Parathyroid adenoma (tissue), 2 donors: ENCODE data around the gene ANTXR1.

Experiments used
- H2AFZ ChIP-seq: fragments of 300-600 bp; sonication (generic); one replicate; pipeline ENCODE4 v1.7.0; 2017; ENCODE audit warnings: antibody characterized with exemption, mild to moderate bottlenecking
- H3K27ac ChIP-seq: fragments of 300-600 bp; sonication (generic); one replicate; pipeline ENCODE4 v1.7.0; 2017
- H3K27me3 ChIP-seq: fragments of 300-600 bp; sonication (generic); one replicate; pipeline ENCODE4 v1.7.0; 2017; ENCODE audit warnings: low read length; ENCODE audit not compliant: control insufficient read depth, insufficient read depth
- H3K36me3 ChIP-seq: fragments of 300-600 bp; sonication (generic); one replicate; pipeline ENCODE4 v1.7.0; 2017; ENCODE audit warnings: low read length; ENCODE audit not compliant: control insufficient read depth, insufficient read depth
- H3K4me1 ChIP-seq: fragments of 300-600 bp; sonication (generic); one replicate; pipeline ENCODE4 v1.7.0; 2017; ENCODE audit warnings: control low read depth
- H3K4me2 ChIP-seq: fragments of 300-600 bp; sonication (generic); one replicate; pipeline ENCODE4 v1.7.0; 2017; ENCODE audit warnings: low read length
- H3K4me3 ChIP-seq: fragments of 300-600 bp; sonication (generic); one replicate; pipeline ENCODE4 v1.7.0; 2017; ENCODE audit warnings: low read depth, low read length
- H3K79me2 ChIP-seq: fragments of 300-600 bp; sonication (generic); one replicate; pipeline ENCODE4 v1.7.0; 2017; ENCODE audit warnings: control low read depth
- H3K9ac ChIP-seq: fragments of 300-600 bp; sonication (generic); one replicate; pipeline ENCODE4 v1.7.0; 2017; ENCODE audit warnings: mild to moderate bottlenecking
- H3K9me3 ChIP-seq: fragments of 300-600 bp; sonication (generic); one replicate; pipeline ENCODE4 v1.7.0; 2017; ENCODE audit warnings: low read length; ENCODE audit not compliant: control insufficient read depth
- TF ChIP-seq, protein P1 (sequence below): fragments of 300-600 bp; sonication (generic); IDR thresholded peaks from one replicate; pipeline ENCODE4 v1.7.0; 2017; ENCODE audit warnings: antibody characterized with exemption, mild to moderate bottlenecking
- donor health status: primary hyperparathyroidism.

ANTXR1 gene

DNA sequence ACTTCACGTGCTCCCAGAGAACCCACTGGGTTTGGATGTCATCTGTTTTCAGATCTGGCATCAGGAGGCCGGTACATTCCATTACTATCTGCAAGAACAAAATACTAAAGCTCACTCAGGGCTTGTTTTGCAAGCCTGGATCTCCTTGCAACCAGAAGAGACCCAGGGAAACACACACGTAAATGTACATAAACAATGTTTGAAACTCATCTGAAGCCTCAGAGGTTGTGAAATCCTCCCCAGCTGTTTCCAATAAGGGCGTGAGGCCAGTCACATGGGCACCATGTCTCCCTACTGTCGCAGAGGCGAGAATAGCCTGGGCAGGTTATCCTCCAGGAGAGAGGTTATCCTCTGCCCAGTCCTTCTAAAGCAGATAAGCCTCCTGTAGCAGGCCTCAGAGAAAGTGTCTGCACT, 187.1 kb downstream of the ANTXR1 start:
- no peaks in the 10 kb centered on the region for H3K9me3 ChIP-seq
- TF ChIP-seq, protein P1, sequence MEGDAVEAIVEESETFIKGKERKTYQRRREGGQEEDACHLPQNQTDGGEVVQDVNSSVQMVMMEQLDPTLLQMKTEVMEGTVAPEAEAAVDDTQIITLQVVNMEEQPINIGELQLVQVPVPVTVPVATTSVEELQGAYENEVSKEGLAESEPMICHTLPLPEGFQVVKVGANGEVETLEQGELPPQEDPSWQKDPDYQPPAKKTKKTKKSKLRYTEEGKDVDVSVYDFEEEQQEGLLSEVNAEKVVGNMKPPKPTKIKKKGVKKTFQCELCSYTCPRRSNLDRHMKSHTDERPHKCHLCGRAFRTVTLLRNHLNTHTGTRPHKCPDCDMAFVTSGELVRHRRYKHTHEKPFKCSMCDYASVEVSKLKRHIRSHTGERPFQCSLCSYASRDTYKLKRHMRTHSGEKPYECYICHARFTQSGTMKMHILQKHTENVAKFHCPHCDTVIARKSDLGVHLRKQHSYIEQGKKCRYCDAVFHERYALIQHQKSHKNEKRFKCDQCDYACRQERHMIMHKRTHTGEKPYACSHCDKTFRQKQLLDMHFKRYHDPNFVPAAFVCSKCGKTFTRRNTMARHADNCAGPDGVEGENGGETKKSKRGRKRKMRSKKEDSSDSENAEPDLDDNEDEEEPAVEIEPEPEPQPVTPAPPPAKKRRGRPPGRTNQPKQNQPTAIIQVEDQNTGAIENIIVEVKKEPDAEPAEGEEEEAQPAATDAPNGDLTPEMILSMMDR, result no peak
- no peaks in the 10 kb centered on the region for H3K36me3 ChIP-seq
- peak overlapping the region; percentile 11 for H2AFZ ChIP-seq
- no peak overlapping the region for H3K27ac ChIP-seq
- no peaks in the 10 kb centered on the region for H3K79me2 ChIP-seq
- H3K27me3 ChIP-seq, result no peaks in the 10 kb centered on the region
- no peak overlapping the region for H3K4me2 ChIP-seq
- no peak overlapping the region for H3K4me3 ChIP-seq
- no peak overlapping the region for H3K9ac ChIP-seq
- peaks cover 3% of the 10 kb centered on the region for H3K4me1 ChIP-seq

DNA sequence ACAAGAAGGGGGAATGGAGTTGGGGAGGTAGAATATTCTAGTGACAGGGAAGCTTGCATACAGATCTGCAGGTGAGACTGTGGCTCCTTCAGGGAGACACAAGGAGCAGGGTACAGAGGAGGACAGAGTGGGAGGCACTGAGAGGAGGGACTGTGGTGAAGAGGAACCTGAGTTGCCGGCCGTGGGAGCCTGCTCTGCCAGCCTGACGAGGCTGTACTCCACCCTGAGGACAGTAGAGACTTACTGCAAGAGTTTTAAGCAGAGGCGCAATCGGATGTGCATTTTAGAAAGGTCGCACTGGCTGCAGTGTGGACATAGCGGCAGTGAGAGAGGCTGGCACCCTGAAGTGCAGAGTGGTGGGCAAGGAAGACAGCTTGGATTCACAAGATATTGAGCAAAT, 188.3 kb downstream of the ANTXR1 start:
- no peak overlapping the region for H3K9ac ChIP-seq
- H3K36me3 ChIP-seq, result no peaks in the 10 kb centered on the region
- H3K9me3 ChIP-seq, result no peaks in the 10 kb centered on the region
- peaks cover 3% of the 10 kb centered on the region for H3K4me1 ChIP-seq
- no peaks in the 10 kb centered on the region for H3K79me2 ChIP-seq
- no peak overlapping the region for H3K4me2 ChIP-seq
- TF ChIP-seq, protein P1, result no peak
- no peaks in the 10 kb centered on the region for H3K27me3 ChIP-seq
- H3K27ac ChIP-seq, result no peak overlapping the region
- no peak overlapping the region for H2AFZ ChIP-seq
- no peak overlapping the region for H3K4me3 ChIP-seq

DNA sequence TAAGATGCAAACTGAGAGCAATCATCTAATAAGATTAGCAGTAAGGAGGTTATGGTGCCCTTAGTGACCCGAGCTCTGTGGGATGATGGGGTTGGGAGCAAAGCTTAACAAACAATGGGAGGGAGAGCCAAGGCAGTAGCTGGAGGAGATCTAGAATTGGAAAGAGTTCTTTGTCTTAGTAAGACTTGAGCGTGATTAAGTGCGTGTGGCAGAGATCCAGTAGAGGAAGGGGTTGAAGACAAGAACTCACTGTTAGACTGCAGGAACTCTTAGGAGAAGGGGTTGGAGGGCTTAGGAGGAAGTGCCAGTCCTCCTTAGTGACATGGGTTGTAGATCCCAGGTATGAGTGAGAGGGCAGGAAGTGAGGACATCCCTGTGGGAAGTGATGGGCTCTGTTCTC, 189.3 kb downstream of the ANTXR1 start:
- TF ChIP-seq, protein P1, result no peak
- H3K4me3 ChIP-seq, result no peak overlapping the region
- H3K36me3 ChIP-seq, result no peaks in the 10 kb centered on the region
- H3K4me1 ChIP-seq, result peaks cover 3% of the 10 kb centered on the region
- no peak overlapping the region for H3K4me2 ChIP-seq
- no peaks in the 10 kb centered on the region for H3K9me3 ChIP-seq
- H3K27ac ChIP-seq, result no peak overlapping the region
- no peaks in the 10 kb centered on the region for H3K27me3 ChIP-seq
- no peak overlapping the region for H3K9ac ChIP-seq
- H2AFZ ChIP-seq, result no peak overlapping the region
- no peaks in the 10 kb centered on the region for H3K79me2 ChIP-seq

DNA sequence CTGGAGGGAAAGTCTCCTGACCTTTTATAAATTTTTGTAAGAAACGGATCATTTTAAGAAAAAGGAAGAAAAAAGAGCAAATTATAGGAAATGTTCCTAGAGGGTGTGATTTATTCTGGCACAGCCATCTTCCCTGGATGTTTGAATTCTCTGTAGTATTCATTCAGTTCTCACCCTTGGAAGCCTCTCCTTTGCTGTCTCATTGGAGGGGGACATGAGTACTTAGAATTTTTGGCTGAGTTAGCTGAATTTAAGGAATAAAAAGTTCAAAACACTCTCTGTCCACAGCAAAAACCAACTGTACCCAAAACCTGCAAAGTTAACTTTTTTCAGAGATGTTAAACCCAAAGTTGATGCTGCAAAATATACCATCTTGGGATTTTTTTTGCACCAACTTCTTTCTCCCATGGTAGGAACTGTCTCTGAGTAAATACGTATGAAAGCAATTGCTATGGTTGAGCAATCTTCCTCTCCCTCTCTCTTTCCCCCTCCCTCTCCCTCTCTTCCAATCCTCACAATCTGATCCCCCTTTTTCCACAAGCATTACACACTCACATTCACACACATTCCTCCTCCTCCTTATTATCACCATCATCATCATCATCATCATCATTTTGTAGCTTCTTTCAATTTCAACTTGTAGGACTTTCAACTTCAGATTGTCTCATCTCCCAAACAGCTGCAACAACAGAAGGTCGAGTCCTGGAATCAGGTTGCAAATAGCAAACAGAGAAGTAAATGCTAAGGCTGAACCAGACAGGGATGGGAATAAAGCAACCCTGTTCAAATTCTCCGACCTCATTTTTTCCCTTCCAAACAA, 190.4 kb downstream of the ANTXR1 start:
- peaks cover 3% of the 10 kb centered on the region for H3K4me1 ChIP-seq
- no peaks in the 10 kb centered on the region for H3K36me3 ChIP-seq
- no peaks in the 10 kb centered on the region for H3K27me3 ChIP-seq
- H3K4me2 ChIP-seq, result no peak overlapping the region
- H3K4me3 ChIP-seq, result no peak overlapping the region
- no peaks in the 10 kb centered on the region for H3K9me3 ChIP-seq
- H3K9ac ChIP-seq, result no peak overlapping the region
- TF ChIP-seq, protein P1, result no peak
- no peaks in the 10 kb centered on the region for H3K79me2 ChIP-seq
- H3K27ac ChIP-seq, result no peak overlapping the region
- no peak overlapping the region for H2AFZ ChIP-seq

DNA sequence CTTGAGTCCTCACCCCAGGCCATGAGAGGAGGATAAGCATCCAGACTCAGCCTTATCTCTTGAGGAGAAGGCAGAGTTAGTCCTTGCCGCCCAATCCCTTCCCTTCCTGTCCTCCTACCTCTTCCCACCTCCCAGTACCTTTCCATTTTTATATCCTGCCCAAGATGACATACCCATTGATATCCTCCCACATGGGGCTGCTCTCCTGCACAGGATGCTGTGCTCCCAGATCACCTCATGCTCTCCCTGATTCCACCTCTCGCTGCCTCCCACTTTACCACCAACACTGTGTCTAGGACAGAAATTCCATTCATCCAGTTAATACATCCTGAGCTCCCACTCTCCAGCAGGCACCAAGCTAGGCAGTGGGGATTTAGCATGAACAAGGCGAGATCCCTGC, 191.7 kb downstream of the ANTXR1 start:
- no peak overlapping the region for H3K27ac ChIP-seq
- no peak overlapping the region for H3K9ac ChIP-seq
- TF ChIP-seq, protein P1, result no peak

More for the DNA sequence above, 191.7 kb downstream of the ANTXR1 start:
- H3K4me1 ChIP-seq, result peaks cover 3% of the 10 kb centered on the region
- no peak overlapping the region for H3K4me2 ChIP-seq
- H3K4me3 ChIP-seq, result no peak overlapping the region
- H3K9me3 ChIP-seq, result no peaks in the 10 kb centered on the region
- H3K36me3 ChIP-seq, result no peaks in the 10 kb centered on the region
- H3K27me3 ChIP-seq, result no peaks in the 10 kb centered on the region
- no peaks in the 10 kb centered on the region for H3K79me2 ChIP-seq
- H2AFZ ChIP-seq, result no peak overlapping the region
